GM12878 (cell line): Measurements from ENCODE around the gene TNFRSF9.

Source experiments
- ATF2 ChIP-seq: IDR thresholded peaks from 2 replicates; pipeline ENCODE4 v1.6.1; 2012; ENCODE audit warnings: low read length, inconsistent platforms
- CREM ChIP-seq: IDR thresholded peaks from 2 replicates; pipeline ENCODE4 v1.6.1; 2014; ENCODE audit warnings: antibody characterized with exemption, low read depth
- MXI1 ChIP-seq: fragments of 150-350 bp; IDR thresholded peaks from 2 replicates; pipeline ENCODE4 v1.6.1; 2011; ENCODE audit warnings: low read depth, mild to moderate bottlenecking, inconsistent platforms, low read length, improper control_type of control experiment
- POU2F2 ChIP-seq: IDR thresholded peaks from 3 replicates; pipeline ENCODE4 v1.6.1; 2011; ENCODE audit warnings: low read depth, mild to moderate bottlenecking, low read length, borderline replicate concordance
- REST ChIP-seq: IDR thresholded peaks from 2 replicates; pipeline ENCODE4 v1.6.1; 2012; ENCODE audit warnings: mild to moderate bottlenecking, low read depth, low read length
- SMAD1 ChIP-seq: fragments of 450-650 bp; IDR thresholded peaks from 2 replicates; pipeline ENCODE4 v1.6.1; 2018; ENCODE audit warnings: mild to moderate bottlenecking, low read depth; ENCODE audit not compliant: partially characterized antibody
- SMAD5 ChIP-seq: IDR thresholded peaks from 2 replicates; pipeline ENCODE4 v1.6.1; 2016; ENCODE audit warnings: antibody characterized with exemption, low read depth
- SMC3 ChIP-seq: IDR thresholded peaks from 2 replicates; pipeline ENCODE4 v1.6.1; 2011; ENCODE audit warnings: low read length, improper control_type of control experiment, borderline replicate concordance
- SREBF2 ChIP-seq: IDR thresholded peaks from 2 replicates; pipeline ENCODE4 v1.6.1; 2012; ENCODE audit warnings: mild to moderate bottlenecking, low read length
- STAT3 ChIP-seq: IDR thresholded peaks from 2 replicates; pipeline ENCODE4 v1.6.1; 2011; ENCODE audit warnings: low read depth, low read length, improper control_type of control experiment
- SUZ12 ChIP-seq: fragments of 200-600 bp; sonication (generic); IDR thresholded peaks from one replicate; pipeline ENCODE4 v1.6.1; 2018; ENCODE audit warnings: antibody characterized with exemption, mild to moderate bottlenecking; ENCODE audit not compliant: unreplicated experiment
- USF1 ChIP-seq: IDR thresholded peaks from 2 replicates; pipeline ENCODE4 v1.6.1; 2011; ENCODE audit warnings: borderline replicate concordance, low read depth, mild to moderate bottlenecking, moderate library complexity, mixed read lengths, low read length; ENCODE audit not compliant: insufficient read depth; ENCODE audit errors: extremely low read length
- ZNF217 ChIP-seq: fragments of 450-650 bp; IDR thresholded peaks from 2 replicates; pipeline ENCODE4 v1.6.1; 2017; ENCODE audit warnings: antibody characterized with exemption, mild to moderate bottlenecking
- TF ChIP-seq, protein P1 (sequence below), 3 experiments: IDR thresholded peaks in 2 of 3; conservative IDR thresholded peaks in 1 of 3; 2 replicates each; pipeline ENCODE4 v1.5.1; 2011; ENCODE audit warnings: low read depth in 3 of 3, low read length in 3 of 3, mild to moderate bottlenecking in 3 of 3, control low read depth in 2 of 3, moderate library complexity in 2 of 3, inconsistent platforms in 1 of 3, mixed read lengths in 1 of 3; ENCODE audit not compliant: control insufficient read depth in 2 of 3, insufficient read depth in 1 of 3; ENCODE audit errors: extremely low read depth in 1 of 3

DNA sequence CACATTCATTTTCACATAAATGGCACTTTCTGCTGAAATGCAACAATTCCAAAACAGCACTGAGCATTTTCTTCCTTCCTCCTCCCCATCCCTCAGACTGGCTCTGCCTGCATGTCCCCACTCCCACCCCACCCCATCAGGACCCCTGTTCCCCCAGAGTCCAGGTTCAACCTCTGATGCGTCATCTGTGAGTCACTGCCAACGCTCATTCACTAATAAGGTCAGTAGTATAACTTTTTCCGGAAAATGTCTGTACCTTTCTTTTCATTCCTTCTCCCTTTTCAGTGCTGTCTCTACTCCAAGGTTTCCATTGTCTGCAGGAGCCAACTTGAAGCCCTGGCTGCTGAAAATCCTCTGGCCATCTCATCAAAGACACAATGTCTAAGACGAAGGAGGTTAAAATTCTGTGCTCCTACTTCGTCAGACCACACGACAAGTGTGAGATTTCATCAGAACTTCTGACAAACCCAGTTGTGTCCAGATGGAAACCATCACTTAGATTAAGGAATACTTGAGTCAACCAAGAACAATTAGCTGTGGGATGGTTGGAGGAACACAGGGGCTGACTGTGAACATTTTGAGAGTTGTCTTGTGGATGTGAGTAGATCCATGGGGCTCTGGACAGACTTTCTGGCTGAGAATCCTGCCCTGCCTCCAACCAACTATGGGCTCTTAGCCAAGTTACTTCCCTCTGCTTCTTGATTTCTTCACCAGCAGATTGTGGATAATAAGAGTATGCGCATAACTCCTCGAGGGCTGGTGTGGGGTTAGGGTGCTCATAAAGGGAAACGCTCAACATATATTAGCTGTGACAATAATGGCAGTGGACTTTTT, 52.2 kb downstream of the TNFRSF9 start:
- TF ChIP-seq USF1 (no peak), ZNF217 (no peak), SREBF2 (no peak), ATF2 (no peak), SMAD1 (no peak), SMC3 (no peak), REST (no peak), MXI1 (no peak), CREM (no peak), SUZ12 (no peak), SMAD5 (no peak), POU2F2 (no peak), STAT3 (no peak)
- TF ChIP-seq, protein P1, sequence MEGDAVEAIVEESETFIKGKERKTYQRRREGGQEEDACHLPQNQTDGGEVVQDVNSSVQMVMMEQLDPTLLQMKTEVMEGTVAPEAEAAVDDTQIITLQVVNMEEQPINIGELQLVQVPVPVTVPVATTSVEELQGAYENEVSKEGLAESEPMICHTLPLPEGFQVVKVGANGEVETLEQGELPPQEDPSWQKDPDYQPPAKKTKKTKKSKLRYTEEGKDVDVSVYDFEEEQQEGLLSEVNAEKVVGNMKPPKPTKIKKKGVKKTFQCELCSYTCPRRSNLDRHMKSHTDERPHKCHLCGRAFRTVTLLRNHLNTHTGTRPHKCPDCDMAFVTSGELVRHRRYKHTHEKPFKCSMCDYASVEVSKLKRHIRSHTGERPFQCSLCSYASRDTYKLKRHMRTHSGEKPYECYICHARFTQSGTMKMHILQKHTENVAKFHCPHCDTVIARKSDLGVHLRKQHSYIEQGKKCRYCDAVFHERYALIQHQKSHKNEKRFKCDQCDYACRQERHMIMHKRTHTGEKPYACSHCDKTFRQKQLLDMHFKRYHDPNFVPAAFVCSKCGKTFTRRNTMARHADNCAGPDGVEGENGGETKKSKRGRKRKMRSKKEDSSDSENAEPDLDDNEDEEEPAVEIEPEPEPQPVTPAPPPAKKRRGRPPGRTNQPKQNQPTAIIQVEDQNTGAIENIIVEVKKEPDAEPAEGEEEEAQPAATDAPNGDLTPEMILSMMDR (IDR thresholded peaks at IDR 0.05 in 2 of 3, conservative IDR thresholded peaks at IDR 0.05 in 1 of 3; ENCODE audit: control insufficient read depth in 2 of 3, extremely low read depth in 1 of 3, insufficient read depth in 1 of 3, low read depth in 3 of 3, low read length in 3 of 3), result no peak
